ENCODE results near the gene RAD50. TPM values are rescaled to one million over a fixed set of nuclear protein-coding genes. Genes with fewer than 3 reads are reported as not detected.
"Not testable (repeated sequence)": the region's sequence is repeated elsewhere in the genome, so short reads cannot be mapped to it uniquely, and the experiment has no call there.

RAD50 gene
- total RNA-seq, 1 donor from 2014 or later: 31.5 TPM

- ATAC-seq (no peak), DNase-seq (ENCODE audit: low spot score) (no peak)
- intact Hi-C loops (cut with DNase I): no loop called here
These were observed 127.7 kb downstream of the RAD50 start for GRCh38 chr5:132684491-132684890.

- no peak for ATAC-seq
- no peak for DNase-seq (ENCODE audit: low spot score)
- intact Hi-C loops (cut with DNase I): no loop called here
These were observed 128.3 kb downstream of the RAD50 start for GRCh38 chr5:132684922-132685720.

GRCh38 chr5:132686193-132686592, 129.4 kb downstream of the RAD50 start:
- no peak for DNase-seq (ENCODE audit: low spot score)
- no peak for ATAC-seq
- intact Hi-C loops (cut with DNase I): no loop called here

DNA sequence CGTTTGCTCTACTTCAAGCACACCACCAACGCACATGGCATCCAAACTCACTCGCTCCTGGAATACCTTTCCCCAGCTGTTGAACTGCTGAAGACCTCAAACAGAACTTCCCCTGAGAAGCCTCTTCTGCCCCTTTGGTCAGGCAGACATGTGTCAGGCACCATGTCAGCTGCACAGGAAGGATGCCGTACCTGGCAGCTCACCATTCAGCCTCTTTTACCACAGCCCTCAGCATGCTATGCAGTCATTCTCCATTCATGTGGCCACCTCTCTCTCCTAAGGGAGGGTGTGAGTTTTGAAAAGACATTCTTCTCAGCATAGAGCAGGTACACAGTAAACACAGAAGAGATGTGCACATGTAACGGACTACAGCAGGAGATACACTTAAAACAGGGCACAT, 131.2 kb downstream of the RAD50 start:
- ATAC-seq: no peak
- no peak for DNase-seq (ENCODE audit: low spot score)
- intact Hi-C loops (cut with DNase I): no loop called here

- intact Hi-C loops (cut with DNase I): no loop called here
- ATAC-seq (no peak), DNase-seq (ENCODE audit: low spot score) (no peak)
These were observed 132.0 kb downstream of the RAD50 start for GRCh38 chr5:132688536-132689339.

- ATAC-seq: no peak
- intact Hi-C loops (cut with DNase I): no loop called here
- no peak for DNase-seq (ENCODE audit: low spot score)
These were observed 132.7 kb downstream of the RAD50 start for GRCh38 chr5:132689513-132689912.

DNA sequence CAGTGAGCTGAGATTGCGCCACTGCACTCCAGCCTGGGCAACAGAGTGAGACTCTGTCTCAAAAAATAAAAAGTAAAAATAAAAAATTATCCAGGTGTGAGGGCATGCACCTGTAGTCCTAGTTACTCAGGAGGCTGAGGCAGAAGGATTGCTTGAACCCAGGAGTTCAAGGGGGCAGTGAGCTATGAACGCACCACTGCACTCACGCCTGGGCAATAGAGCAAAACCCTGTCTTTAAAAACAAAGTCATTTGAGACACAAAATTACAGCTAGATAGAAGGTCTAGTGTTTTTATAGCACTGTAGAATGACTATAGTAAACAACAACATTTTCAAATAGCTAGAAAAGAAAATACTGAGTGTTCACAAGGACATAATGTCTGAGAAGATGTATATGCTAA, 133.4 kb downstream of the RAD50 start:
- intact Hi-C loops (cut with DNase I): loop anchor here (5.0 kb wide), 1 partner anchor 637 kb away; no protein-coding TSS in a partner anchor
- ATAC-seq: no peak
- no peak for DNase-seq (ENCODE audit: low spot score)

GRCh38 chr5:132691755-132692631, 135.2 kb downstream of the RAD50 start:
- not testable (repeated sequence) for ATAC-seq; DNase-seq (ENCODE audit: low spot score)
- intact Hi-C loops (cut with DNase I): loop anchor here (5.0 kb wide), 1 partner anchor 635 kb away; no protein-coding TSS in a partner anchor

- intact Hi-C loops (cut with DNase I): loop anchor here (5.0 kb wide), 1 partner anchor 635 kb away; no protein-coding TSS in a partner anchor
- DNase-seq (ENCODE audit: low spot score): no peak
- ATAC-seq: no peak
These were observed 135.8 kb downstream of the RAD50 start for GRCh38 chr5:132692632-132692967.

Other genes with a start within 250 kb of the RAD50 start
- gene SLC22A5, start 187.3 kb upstream of the RAD50 start, total RNA-seq: 16.0 TPM
- gene IRF1, start 66.2 kb upstream of the RAD50 start, total RNA-seq: 52.2 TPM
- gene IL5, start 13.5 kb upstream of the RAD50 start, total RNA-seq: not detected
- not detected for gene IL13, start 101.2 kb downstream of the RAD50 start, total RNA-seq
- not detected for gene IL4, start 117.0 kb downstream of the RAD50 start, total RNA-seq
- 20.7 TPM for gene KIF3A, start 180.6 kb downstream of the RAD50 start, total RNA-seq
- gene CCNI2, start 190.4 kb downstream of the RAD50 start, total RNA-seq: 0.36 TPM
- gene SEPTIN8, start 220.3 kb downstream of the RAD50 start, total RNA-seq: 59.3 TPM

Data from sciatic nerve (tissue), 2 donors.